NT2/D1 (cell line): ENCODE measurements around the gene MRPL4.

Experiments
- SUZ12 ChIP-seq: IDR thresholded peaks from 2 replicates; pipeline ENCODE4 v1.6.1; 2011; ENCODE audit not compliant: insufficient read length, insufficient read depth; ENCODE audit errors: extremely low read depth
- YY1 ChIP-seq: IDR thresholded peaks from 2 replicates; pipeline ENCODE4 v1.6.1; 2011; ENCODE audit not compliant: insufficient read length, insufficient read depth
- ZNF274 ChIP-seq: IDR thresholded peaks from 2 replicates; pipeline ENCODE4 v1.6.1; 2011; ENCODE audit warnings: mild to moderate bottlenecking, low read depth, low read length

- TF ChIP-seq YY1 (no peak), SUZ12 (no peak), ZNF274 (no peak)
These were observed 31.5 kb downstream of the MRPL4 start for GRCh38 chr19:10283301-10284064.
